NB4 (cell line): Measurements from ENCODE around the gene RBKS.

Experiments used
- DNase-seq: peaks from one replicate; pipeline ENCODE4 v3.0.0; 2010; ENCODE audit warnings: low read depth
- H3K4me3 ChIP-seq: one replicate; pipeline ENCODE4 v1.5.1; 2011; ENCODE audit warnings: mild to moderate bottlenecking, low read depth, low read length, moderate library complexity
- MYC ChIP-seq: IDR thresholded peaks from 2 replicates; pipeline ENCODE4 v1.6.1; 2011; ENCODE audit warnings: low read depth, low read length
- POLR2A ChIP-seq: IDR thresholded peaks from 2 replicates; pipeline ENCODE4 v1.6.1; 2011; ENCODE audit warnings: mild to moderate bottlenecking; ENCODE audit not compliant: insufficient read length; ENCODE audit errors: extremely low read depth
- TF ChIP-seq, protein P1 (sequence below): IDR thresholded peaks from one replicate; pipeline ENCODE4 v1.5.1; 2012; ENCODE audit warnings: low read depth, low read length
- TF ChIP-seq, protein P2 (sequence below): IDR thresholded peaks from 2 replicates; pipeline ENCODE4 v1.6.1; 2011; ENCODE audit warnings: low read depth, low read length

The RBKS gene

DNA sequence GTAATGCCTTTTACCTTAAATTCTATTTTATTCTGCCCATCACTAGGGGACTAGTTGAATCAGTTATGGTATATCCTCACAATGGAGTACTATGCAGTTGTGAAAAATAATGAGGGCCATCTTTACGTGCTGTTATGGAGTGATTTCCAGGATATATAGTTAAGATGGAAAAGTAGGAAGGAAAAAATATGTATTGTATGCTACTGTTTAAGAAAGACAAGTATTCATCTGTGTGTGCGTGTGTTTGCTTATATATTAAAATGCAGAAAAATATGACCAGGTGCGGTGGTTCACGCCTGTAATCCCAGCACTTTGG, 151.2 kb downstream of the RBKS start:
- TF ChIP-seq MYC (no peak), POLR2A (no peak)
- TF ChIP-seq, protein P1, sequence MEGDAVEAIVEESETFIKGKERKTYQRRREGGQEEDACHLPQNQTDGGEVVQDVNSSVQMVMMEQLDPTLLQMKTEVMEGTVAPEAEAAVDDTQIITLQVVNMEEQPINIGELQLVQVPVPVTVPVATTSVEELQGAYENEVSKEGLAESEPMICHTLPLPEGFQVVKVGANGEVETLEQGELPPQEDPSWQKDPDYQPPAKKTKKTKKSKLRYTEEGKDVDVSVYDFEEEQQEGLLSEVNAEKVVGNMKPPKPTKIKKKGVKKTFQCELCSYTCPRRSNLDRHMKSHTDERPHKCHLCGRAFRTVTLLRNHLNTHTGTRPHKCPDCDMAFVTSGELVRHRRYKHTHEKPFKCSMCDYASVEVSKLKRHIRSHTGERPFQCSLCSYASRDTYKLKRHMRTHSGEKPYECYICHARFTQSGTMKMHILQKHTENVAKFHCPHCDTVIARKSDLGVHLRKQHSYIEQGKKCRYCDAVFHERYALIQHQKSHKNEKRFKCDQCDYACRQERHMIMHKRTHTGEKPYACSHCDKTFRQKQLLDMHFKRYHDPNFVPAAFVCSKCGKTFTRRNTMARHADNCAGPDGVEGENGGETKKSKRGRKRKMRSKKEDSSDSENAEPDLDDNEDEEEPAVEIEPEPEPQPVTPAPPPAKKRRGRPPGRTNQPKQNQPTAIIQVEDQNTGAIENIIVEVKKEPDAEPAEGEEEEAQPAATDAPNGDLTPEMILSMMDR = no peak
- TF ChIP-seq, protein P2, sequence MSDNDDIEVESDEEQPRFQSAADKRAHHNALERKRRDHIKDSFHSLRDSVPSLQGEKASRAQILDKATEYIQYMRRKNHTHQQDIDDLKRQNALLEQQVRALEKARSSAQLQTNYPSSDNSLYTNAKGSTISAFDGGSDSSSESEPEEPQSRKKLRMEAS = no peak
- no peak for DNase-seq
- H3K4me3 ChIP-seq = no peak overlapping the region

DNA sequence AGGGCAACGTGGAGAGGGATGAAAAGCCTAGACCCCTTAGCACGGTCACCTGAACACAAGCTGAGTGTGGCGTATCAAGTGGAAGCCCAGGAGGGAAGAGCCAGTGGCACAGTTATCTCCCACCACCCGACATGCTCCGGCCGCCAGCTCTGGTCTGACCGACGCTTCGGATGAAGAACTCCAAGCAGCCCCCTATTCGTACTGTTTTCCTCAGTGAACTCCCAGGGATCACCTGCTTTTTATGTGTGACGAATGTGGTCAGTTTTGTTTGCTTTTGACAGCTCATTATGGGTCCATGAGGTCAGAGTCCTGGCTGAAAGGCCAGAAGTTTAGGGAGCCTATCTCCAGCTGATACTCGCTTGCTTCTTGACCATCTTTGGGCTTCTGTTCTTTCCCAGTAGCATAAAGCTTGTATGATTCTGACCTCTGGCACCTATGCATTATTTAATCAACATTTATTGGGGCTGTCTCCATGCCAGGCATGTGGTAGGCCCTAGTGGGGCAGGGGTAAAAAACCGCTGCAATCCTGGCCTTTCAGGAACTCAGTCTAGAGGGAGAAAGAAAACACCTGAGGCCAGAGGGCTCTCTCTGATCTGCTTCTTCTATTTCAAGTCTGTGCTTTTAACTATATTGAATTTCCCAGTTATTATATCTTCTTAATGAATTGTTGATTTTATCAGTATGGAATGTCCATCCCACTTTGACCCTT, 151.7 kb downstream of the RBKS start:
- DNase-seq = no peak
- H3K4me3 ChIP-seq = no peak overlapping the region
- TF ChIP-seq, protein P1 = no peak
- TF ChIP-seq, protein P2 = no peak

DNA sequence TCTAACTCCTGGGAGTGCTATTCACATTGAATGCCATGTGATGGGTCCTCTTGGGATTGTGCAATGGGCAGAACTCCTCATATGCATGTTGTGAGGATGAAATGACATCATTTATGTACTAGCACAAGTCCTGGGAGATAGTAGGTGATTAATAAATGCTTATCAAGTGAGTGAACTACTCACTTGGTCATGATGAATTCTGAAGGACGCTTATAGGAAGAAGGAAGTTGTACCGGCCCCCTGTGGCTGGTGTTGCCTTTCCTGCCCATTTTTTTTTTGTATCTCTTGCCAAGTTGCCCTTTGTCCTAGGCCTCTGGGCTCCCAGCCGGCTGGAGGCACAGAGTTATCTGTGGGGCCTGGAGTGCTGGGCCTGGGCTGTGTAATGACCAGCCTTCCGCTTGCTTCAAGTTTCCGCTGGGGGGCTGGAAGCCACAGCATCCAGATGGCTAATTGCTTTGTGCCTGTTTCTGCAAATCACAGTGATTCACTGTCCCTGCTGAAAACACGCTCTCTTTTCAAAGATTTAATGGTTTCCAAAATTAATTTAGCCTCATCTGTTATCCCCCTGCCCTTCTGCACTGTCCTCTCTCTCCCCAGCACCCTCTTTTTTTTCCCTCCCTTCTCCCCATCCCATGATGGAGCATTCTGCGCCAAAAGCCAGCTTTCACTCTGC, 152.4 kb downstream of the RBKS start:
- DNase-seq = no peak
- TF ChIP-seq POLR2A (no peak), MYC (no peak)
- TF ChIP-seq, protein P2 = no peak
- TF ChIP-seq, protein P1 = no peak

DNA sequence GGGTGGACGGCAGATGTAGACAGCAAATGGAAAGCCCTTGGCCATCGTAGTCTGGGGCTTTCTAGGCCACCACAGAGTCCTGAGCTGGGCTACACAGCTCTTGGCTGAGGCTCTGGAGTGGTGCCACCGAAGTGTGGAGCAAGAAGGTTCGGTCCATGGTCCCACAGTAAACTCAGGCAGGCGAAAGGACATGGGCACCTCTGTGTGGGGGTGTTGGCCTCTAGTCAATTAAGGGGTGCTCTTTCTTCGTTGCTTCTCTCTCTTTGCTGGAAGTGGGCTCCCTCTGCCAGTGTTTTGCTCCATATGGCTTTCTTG, 153.3 kb downstream of the RBKS start:
- no peak for DNase-seq
- no peak overlapping the region for H3K4me3 ChIP-seq
- no peak for TF ChIP-seq MYC
- no peak for TF ChIP-seq POLR2A
- TF ChIP-seq, protein P2 = no peak
- TF ChIP-seq, protein P1 = no peak

More for the DNA sequence above, 152.4 kb downstream of the RBKS start:
- H3K4me3 ChIP-seq = no peak overlapping the region

DNA sequence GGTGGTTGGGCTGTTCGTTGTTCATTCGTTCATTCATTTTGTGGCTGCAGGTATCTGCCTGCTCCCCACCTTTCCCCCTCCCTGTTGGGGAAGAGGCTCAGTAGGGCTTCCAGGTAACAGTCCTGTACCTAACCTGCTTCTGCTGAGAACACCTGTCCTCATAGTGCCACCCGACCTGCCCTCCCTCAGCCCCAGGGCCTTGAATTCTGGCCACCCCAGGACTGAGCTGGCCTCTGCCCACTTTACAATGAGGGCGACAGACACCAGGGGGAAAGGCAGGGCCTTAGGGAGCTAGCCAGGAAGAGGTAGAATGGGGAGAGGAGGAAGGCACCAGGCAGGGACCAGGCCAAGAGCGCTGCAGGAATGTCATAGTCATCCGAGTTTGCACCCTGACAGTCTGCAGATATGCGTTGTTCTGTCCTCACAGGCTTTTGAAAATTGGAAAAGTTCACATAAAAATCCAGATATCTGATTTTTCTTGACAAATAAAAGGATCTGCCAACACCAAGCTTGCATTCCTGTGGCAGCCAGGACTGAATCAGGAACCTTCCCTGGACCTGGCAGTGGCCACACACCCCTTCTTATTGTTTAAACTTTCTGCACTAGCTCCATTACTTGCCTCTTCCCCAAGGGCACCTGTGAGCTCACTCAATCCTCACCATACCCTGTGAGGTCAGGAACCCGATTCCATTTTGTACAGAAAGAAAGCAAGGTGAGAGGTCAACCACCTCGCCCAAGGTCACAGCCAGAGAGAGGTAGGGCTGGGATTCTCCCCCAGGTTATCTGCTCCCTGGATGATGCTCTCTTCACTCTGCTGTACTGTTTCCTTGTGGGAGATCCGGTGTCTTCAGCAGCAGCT, 153.9 kb downstream of the RBKS start:
- H3K4me3 ChIP-seq = no peak overlapping the region
- DNase-seq = no peak
- no peak for TF ChIP-seq MYC
- TF ChIP-seq, protein P1 = no peak
- TF ChIP-seq, protein P2 = no peak
- TF ChIP-seq POLR2A = no peak
